Renal cortical epithelial cell (primary cell): ENCODE data around the gene KCNS1. TPM values are rescaled to one million over a fixed set of nuclear protein-coding genes. Genes with fewer than 3 reads are reported as not detected.
A peak's percentile ranks its signal among the peaks of the same experiment; 100 is the strongest.

Experiments
- DNase-seq: peaks from one replicate; pipeline ENCODE4 v3.0.0-alpha.2; 2011; ENCODE audit warnings: low read depth
- total RNA-seq: library from RNA; depleted of rRNA; stranded (reverse); fragments of >200 nt; gene quantifications from 2 replicates; pipeline ENCODE4 v1.2.3, GENCODE V29; 2014

The KCNS1 gene
- total RNA-seq, 1 donor from 2014 or later, result 22.6 TPM

GRCh38 chr20:45110301-45110700 lies 9.4 kb upstream of the KCNS1 start:
- DNase-seq, result no peak

DNA sequence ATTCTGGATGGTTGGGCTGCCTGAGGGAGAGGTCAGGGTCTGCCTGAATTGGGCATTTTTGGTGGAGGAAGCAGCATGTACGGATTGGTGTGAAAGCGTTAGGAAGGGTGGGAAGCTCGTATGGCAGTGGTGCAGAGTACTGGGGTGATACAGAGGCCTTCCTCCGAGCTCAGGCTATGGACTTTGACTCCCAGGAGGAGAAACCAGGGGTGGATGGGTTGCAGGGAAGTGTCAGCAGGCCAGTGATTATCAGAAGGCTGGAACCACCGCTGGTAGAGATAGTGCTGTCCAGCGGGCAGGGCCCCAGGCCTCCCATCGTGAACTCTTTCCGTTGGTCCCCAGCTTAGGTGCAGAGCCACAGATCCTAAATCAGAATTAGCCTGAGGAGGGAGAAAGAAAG lies 8.7 kb upstream of the KCNS1 start:
- no peak for DNase-seq

DNA sequence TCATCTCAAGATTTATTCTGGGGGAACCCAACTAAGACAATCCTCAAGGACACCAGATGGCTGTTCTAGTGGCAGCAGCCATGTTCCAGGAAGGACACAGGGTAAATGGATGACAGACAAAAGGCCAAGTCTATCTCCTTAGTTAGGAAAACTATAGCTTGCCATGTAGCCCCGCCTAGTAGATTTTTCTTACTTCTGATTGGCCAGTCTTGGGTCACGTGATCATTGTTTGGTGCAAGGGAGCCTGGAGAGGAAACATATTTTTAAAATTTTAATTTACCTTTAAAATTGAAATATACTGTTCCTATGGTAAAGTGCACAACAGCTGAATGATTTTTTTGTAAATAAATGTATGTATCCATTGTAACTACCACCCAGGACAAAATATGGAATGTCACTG lies 4.4 kb upstream of the KCNS1 start:
- no peak for DNase-seq

DNA sequence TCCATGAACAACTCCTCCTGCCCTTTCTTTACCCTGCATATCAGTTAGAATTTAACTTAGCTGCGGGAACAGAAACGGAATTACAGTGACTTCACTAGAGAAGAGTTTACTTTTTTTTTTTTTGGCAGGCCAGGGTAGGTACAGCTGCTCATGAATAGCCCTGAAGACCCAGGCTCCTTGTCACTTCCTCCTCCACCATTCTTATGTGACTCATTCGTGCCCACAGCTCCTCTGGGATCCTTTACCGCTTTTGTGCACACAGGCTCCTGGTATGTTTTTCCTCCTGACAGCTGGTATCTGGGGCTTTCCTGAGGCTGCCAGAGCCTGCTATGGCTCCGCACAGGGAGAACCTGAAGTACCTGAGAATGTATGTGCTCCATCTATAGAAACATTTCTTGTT lies 3.9 kb upstream of the KCNS1 start:
- DNase-seq, result peak; percentile 98

DNA sequence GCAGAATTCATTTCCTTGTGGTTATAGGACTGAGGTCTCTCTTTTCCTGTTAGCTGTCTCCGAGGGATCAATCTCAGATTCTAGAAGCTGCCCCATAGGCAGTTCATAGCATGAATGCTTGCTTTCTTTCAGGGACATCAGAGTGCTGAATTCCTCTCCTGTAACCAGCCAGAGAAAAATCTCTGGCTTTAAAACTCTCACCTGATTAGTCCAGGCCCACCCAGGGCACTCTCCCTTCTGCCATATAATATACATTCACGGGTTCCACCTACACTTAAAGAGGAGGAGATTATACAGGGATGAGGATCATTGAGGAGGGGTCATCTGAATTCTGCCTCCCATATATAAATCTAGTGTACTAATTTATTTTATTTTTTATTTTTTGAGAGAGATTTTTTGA lies 2.1 kb upstream of the KCNS1 start:
- DNase-seq, result no peak

DNA sequence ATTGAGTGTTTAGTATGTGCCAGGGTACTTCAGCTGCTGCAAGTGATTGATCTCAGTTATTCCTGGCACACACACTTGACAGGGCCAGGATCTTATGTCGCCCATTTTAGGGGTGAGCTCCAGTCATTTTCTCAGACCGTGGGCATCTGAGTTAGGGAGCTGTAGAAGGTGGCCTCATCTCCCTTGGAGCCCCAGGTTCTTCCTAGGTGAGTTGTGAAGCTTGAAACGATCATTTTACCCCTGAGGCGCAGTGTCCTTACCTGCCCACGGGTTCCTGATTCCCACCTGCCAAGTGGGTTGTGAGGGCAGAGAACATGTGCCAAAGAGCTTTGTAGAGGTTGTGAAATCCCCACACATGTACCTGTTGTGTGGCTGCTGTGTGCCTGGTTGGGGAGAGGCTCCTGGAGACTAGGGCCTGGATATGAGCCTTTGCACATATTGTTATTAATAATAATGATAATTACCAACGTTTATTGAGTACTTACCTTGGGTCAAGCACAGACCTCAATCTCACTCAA lies 465 bp upstream of the KCNS1 start:
- DNase-seq, result no peak

GRCh38 chr20:45098103-45098773 lies 2.7 kb downstream of the KCNS1 start:
- peak; percentile 33 for DNase-seq

- DNase-seq, result peak; percentile 48
Measured at GRCh38 chr20:45097485-45098102, 3.3 kb downstream of the KCNS1 start.

- DNase-seq, result no peak
Measured at GRCh38 chr20:45096781-45097180, 4.1 kb downstream of the KCNS1 start.

DNA sequence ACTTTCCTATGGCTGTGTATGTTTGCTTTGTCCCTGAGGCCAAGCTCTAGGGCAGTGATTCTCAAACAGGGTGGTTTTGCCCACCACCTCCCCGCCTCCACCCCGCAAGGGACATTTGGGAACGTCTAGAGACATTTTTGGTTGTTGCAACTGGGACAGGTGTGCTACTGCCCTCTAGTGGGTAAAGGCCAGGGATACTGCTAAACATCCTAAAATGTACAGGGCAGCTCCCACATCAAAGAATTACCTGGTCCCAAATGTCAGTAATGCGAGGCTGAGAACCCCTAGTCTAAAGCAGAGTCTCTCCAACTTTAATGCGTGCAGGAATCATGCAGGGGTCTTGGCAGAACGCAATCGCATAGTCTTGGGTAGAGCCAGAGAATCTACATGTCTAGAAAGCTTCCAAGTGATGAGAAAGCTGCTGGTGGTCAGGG lies 5.1 kb downstream of the KCNS1 start:
- peak; percentile 54 for DNase-seq

- DNase-seq, result no peak
Measured at GRCh38 chr20:45094864-45095574, 5.9 kb downstream of the KCNS1 start.

DNA sequence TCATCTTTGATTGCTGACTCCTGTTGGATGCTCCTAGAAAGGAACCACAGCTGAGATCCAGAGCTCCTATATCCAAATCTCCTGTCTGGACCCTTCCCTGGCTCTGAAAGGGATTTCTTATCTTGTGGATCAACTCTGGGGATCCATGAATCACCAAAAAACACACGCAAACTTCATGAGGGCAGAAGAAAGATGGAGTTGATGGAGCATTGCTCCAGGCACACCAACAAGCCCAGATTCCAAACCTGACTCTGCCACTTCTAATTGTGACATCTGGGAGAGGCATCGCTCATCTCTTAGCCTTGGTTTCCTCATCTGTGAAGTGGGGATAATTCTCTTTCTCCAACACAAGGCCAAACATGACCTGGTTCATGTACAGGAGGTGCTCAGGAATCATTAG lies 6.7 kb downstream of the KCNS1 start:
- DNase-seq, result no peak

DNA sequence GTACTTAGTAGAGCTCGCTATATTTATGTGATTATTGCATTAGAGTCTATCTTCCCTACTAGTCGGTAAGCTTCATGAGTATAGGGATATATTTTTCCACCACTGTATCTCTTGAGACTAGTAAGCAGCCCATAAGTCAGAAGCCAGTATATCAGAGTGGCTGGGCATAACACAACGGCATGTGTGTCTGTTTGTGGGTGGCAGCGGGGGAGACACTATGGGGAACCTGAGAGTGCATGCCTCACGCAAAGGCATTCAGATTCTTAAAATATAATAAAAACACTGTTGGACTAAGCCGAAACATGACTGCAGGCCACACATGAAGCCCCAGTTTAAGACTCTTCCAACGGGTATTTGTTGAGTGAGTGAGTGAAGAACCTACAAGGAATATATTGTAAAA lies 8.0 kb downstream of the KCNS1 start:
- DNase-seq, result no peak

DNA sequence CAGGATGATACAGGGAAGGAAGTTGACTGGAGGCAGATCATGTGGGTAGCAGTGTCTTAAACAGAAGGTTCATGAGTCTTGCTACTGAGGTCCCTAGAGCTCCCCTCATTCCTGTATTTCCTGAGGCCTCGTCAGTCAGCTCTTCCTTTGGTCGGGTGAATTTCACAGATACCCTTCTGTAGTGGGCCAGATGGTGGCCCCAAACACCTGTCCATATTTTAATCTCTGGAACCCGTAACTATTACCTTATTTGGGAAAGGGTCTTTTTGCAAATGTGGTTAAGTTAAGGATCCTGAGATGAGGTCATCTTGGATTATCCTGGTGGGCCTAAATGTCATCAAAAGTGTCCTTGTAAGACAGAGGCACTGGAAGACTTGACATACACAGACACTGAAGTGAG lies 9.6 kb downstream of the KCNS1 start:
- DNase-seq, result no peak

GRCh38 chr20:45090481-45090880 lies 10.4 kb downstream of the KCNS1 start:
- DNase-seq, result no peak

DNA sequence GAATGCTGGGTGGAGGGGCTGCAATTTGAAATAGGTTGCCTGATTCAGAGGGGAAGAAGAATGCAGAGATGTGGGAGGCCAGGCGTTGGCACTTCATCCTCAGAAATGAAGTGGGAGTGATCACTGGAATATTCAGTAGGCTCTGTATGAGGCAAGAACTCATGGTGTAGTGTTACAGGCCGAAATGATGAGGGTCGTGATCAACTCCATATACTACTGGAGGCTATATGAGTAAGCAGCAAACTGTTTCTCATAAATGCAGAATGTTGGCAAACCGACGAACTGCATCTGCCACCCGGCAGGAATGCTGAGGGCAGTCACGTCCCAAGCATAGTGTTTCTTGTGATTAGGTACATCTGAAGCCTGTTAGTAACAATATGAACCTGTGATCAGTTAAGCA lies 12.7 kb downstream of the KCNS1 start:
- peak; percentile 97 for DNase-seq

- DNase-seq, result no peak
Measured at GRCh38 chr20:45087814-45088213, 13.1 kb downstream of the KCNS1 start.

GRCh38 chr20:45087097-45087790 lies 13.7 kb downstream of the KCNS1 start:
- peak; percentile 63 for DNase-seq

DNA sequence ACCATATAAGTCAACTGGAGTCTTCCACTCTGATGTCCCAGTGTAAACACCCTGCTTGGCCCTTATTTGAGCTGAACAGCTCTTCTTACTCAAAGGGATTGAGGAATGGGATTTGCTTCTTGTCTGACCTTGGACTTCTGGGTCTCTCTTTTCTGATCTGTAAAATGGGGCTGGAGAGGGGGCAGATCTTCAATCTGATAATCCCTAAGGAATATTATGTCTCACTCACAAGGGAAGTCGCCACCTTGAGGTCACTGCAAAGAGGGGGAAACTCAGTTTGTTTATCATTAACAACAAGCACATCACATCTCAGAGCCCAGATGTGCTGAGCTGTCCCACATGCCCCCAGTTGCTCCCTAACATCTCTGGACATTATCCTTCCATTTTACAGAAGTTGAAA lies 15.1 kb downstream of the KCNS1 start:
- no peak for DNase-seq

- no peak for DNase-seq
Measured at GRCh38 chr20:45085289-45085688, 15.6 kb downstream of the KCNS1 start.

GRCh38 chr20:45083127-45083526 lies 17.8 kb downstream of the KCNS1 start:
- DNase-seq, result no peak

GRCh38 chr20:45082468-45082867 lies 18.5 kb downstream of the KCNS1 start:
- DNase-seq, result no peak
